HepG2 (cell line): ENCODE results near the gene RBBP5. TPM values are rescaled to one million over a fixed set of nuclear protein-coding genes. Genes with fewer than 3 reads are reported as not detected.

Experiments
- FOXJ3 ChIP-seq: sonication (generic); formaldehyde crosslinking; IDR thresholded peaks from 2 replicates; pipeline ENCODE4 v1.4.0; 2020; ENCODE audit warnings: missing genetic modification reagents, mild to moderate bottlenecking, borderline replicate concordance
- KAT7 ChIP-seq: IDR thresholded peaks from 2 replicates; pipeline ENCODE4 v1.6.1; 2018; ENCODE audit warnings: borderline replicate concordance, missing compliant biosample characterization
- MTF2 ChIP-seq: sonication (generic); formaldehyde crosslinking; IDR thresholded peaks from 2 replicates; pipeline ENCODE4 v1.5.0; 2020; ENCODE audit warnings: missing genetic modification reagents, borderline replicate concordance
- ONECUT2 ChIP-seq: sonication (generic); formaldehyde crosslinking; IDR thresholded peaks from 2 replicates; pipeline ENCODE4 v1.4.0; 2020; ENCODE audit warnings: missing genetic modification reagents
- PHF5A ChIP-seq: IDR thresholded peaks from one replicate; pipeline ENCODE4 v1.6.1; 2018; ENCODE audit warnings: low read depth, missing genetic modification reagents; ENCODE audit not compliant: unreplicated experiment
- RARG ChIP-seq: sonication (generic); formaldehyde crosslinking; IDR thresholded peaks from 2 replicates; pipeline ENCODE4 v1.4.0; 2020; ENCODE audit warnings: low read depth, mild to moderate bottlenecking, missing genetic modification reagents
- SMYD3 ChIP-seq: sonication (generic); formaldehyde crosslinking; IDR thresholded peaks from 2 replicates; pipeline ENCODE4 v1.8.1; 2023; ENCODE audit warnings: mild to moderate bottlenecking, missing genetic modification reagents
- ZMAT3 ChIP-seq: sonication (generic); formaldehyde crosslinking; conservative IDR thresholded peaks from 2 replicates; pipeline ENCODE4 v1.7.0; 2021; ENCODE audit warnings: missing genetic modification reagents
- ZNF180 ChIP-seq: sonication (generic); formaldehyde crosslinking; IDR thresholded peaks from 2 replicates; pipeline ENCODE4 v1.4.0; 2020; ENCODE audit warnings: low read depth, missing genetic modification reagents, borderline replicate concordance
- ZNF234 ChIP-seq: sonication (generic); formaldehyde crosslinking; conservative IDR thresholded peaks from 2 replicates; pipeline ENCODE4 v1.5.1; 2020; ENCODE audit warnings: mild to moderate bottlenecking, missing genetic modification reagents
- ZNF292 ChIP-seq: sonication (generic); formaldehyde crosslinking; IDR thresholded peaks from 2 replicates; pipeline ENCODE4 v1.8.1; 2022; ENCODE audit warnings: mild to moderate bottlenecking, low read depth, missing genetic modification reagents, borderline replicate concordance
- ZNF350 ChIP-seq: sonication (generic); formaldehyde crosslinking; IDR thresholded peaks from 2 replicates; pipeline ENCODE4 v1.4.0; 2020; ENCODE audit warnings: mild to moderate bottlenecking, low read depth, missing genetic modification reagents, borderline replicate concordance
- ZNF670 ChIP-seq: sonication (generic); formaldehyde crosslinking; IDR thresholded peaks from 2 replicates; pipeline ENCODE4 v1.8.0; 2022; ENCODE audit warnings: mild to moderate bottlenecking, missing genetic modification reagents, borderline replicate concordance
- ZNF713 ChIP-seq: sonication (generic); formaldehyde crosslinking; IDR thresholded peaks from 2 replicates; pipeline ENCODE4 v1.4.0; 2020; ENCODE audit warnings: mild to moderate bottlenecking, missing genetic modification reagents
- ZNF879 ChIP-seq: sonication (generic); formaldehyde crosslinking; IDR thresholded peaks from 2 replicates; pipeline ENCODE4 v1.8.1; 2023; ENCODE audit warnings: missing genetic modification reagents
- polyA plus RNA-seq, 8 experiments: library from polyadenylated mRNA; depleted of rRNA in 3 of 8; stranded (reverse) in 7 of 8; unstranded in 1 of 8; fragments of >200 nt; fragmentation: Illumina TruSeq in 4 of 8; extraction: Trizol in 4 of 8; gene quantifications; 2 replicates each; pipeline versions ENCODE4 v1.2.1 to v1.2.3, GENCODE V29; 2011 to 2016; ENCODE audit warnings: low read depth in 4 of 8, missing spikeins in 1 of 8, mixed read lengths in 1 of 8; ENCODE audit not compliant: insufficient read depth in 1 of 8
- total RNA-seq, 5 experiments: library from RNA; depleted of rRNA; stranded (reverse); fragments of >200 nt; fragmentation: Illumina TruSeq; extraction: Trizol; gene quantifications; 2 replicates each; pipeline ENCODE4 v1.2.3, GENCODE V29; 2016; ENCODE audit warnings: low read depth in 1 of 5
- TF ChIP-seq, protein P1 (sequence below): sonication (generic); formaldehyde crosslinking; conservative IDR thresholded peaks from 2 replicates; pipeline ENCODE4 v1.8.0; 2022; ENCODE audit warnings: mild to moderate bottlenecking, moderate library complexity, missing genetic modification reagents
- TF ChIP-seq, protein P2 (sequence below), 2 experiments: sonication (generic) in 1 of 2; formaldehyde crosslinking in 1 of 2; IDR thresholded peaks; 2 replicates each; pipeline versions ENCODE4 v1.4.0 to v1.6.1; 2018 to 2020; ENCODE audit warnings: missing genetic modification reagents in 2 of 2, borderline replicate concordance in 1 of 2, low read depth in 1 of 2, mild to moderate bottlenecking in 1 of 2, missing biosample characterization in 1 of 2
- TF ChIP-seq, protein P3 (sequence below): sonication (generic); formaldehyde crosslinking; IDR thresholded peaks from 2 replicates; pipeline ENCODE4 v1.4.0; 2020; ENCODE audit warnings: missing genetic modification reagents
- TF ChIP-seq, protein P4 (sequence below): sonication (generic); formaldehyde crosslinking; IDR thresholded peaks from 2 replicates; pipeline ENCODE4 v1.4.0; 2020; ENCODE audit warnings: mild to moderate bottlenecking, missing genetic modification reagents, borderline replicate concordance

The RBBP5 gene
- total and polyA plus RNA-seq, 2 of the 13 experiments (the other 11 are each of a cell fraction or from before 2014, with no cell fraction given): 6.6 to 17.1 TPM

DNA sequence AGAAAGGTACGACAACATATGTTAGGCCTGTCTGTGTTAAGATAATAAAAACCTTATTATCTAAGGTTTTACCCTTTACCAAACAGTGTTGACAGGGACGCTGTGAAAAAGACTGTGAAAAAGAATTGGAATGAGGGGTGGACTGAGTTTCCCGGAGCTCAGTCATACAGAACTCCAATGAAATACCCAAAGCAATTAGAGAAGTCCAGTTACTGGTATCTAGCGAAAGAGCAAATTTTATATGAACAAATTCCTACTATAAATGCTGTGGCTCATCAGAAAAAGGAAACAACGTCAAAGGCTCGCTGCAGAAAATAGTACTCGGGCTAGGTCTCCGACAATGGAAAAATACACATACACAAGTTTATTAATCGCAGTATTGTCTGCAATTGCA lies 708 bp upstream of the RBBP5 start (continued):
- no peak for TF ChIP-seq ZNF180 (CRISPR knock-in tag)
- TF ChIP-seq, protein P1, sequence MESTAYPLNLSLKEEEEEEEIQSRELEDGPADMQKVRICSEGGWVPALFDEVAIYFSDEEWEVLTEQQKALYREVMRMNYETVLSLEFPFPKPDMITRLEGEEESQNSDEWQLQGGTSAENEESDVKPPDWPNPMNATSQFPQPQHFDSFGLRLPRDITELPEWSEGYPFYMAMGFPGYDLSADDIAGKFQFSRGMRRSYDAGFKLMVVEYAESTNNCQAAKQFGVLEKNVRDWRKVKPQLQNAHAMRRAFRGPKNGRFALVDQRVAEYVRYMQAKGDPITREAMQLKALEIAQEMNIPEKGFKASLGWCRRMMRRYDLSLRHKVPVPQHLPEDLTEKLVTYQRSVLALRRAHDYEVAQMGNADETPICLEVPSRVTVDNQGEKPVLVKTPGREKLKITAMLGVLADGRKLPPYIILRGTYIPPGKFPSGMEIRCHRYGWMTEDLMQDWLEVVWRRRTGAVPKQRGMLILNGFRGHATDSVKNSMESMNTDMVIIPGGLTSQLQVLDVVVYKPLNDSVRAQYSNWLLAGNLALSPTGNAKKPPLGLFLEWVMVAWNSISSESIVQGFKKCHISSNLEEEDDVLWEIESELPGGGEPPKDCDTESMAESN (CRISPR knock-in tag): 0 out of 2 replicates have a peak, but pooled peaks have one; percentile 36
- TF ChIP-seq ZNF713: no peak
- peak; percentile 5 for TF ChIP-seq PHF5A (CRISPR knock-in tag)
- 0 out of 2 replicates have a peak, but pooled peaks have one; percentile 58 for TF ChIP-seq RARG
- 0 out of 2 replicates have a peak, but pooled peaks have one; percentile 45 for TF ChIP-seq ZNF234 (CRISPR knock-in tag)
- peak; percentile 95 for TF ChIP-seq ZNF670 (CRISPR knock-in tag)
- TF ChIP-seq, protein P2, sequence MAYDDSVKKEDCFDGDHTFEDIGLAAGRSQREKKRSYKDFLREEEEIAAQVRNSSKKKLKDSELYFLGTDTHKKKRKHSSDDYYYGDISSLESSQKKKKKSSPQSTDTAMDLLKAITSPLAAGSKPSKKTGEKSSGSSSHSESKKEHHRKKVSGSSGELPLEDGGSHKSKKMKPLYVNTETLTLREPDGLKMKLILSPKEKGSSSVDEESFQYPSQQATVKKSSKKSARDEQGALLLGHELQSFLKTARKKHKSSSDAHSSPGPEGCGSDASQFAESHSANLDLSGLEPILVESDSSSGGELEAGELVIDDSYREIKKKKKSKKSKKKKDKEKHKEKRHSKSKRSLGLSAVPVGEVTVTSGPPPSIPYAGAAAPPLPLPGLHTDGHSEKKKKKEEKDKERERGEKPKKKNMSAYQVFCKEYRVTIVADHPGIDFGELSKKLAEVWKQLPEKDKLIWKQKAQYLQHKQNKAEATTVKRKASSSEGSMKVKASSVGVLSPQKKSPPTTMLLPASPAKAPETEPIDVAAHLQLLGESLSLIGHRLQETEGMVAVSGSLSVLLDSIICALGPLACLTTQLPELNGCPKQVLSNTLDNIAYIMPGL (CRISPR knock-in tag; IDR thresholded peaks at IDR 0.05; ENCODE audit: borderline replicate concordance in 1 of 2, low read depth in 1 of 2): peak; percentile 1 to 17; a peak in 1 of 4 replicates
- no peak; the same call in 1 of the 2 replicates for TF ChIP-seq ZMAT3 (CRISPR knock-in tag)
- TF ChIP-seq ONECUT2 (CRISPR knock-in tag): peak; percentile 6; the same call in 1 of the 2 replicates
- TF ChIP-seq, protein P3, sequence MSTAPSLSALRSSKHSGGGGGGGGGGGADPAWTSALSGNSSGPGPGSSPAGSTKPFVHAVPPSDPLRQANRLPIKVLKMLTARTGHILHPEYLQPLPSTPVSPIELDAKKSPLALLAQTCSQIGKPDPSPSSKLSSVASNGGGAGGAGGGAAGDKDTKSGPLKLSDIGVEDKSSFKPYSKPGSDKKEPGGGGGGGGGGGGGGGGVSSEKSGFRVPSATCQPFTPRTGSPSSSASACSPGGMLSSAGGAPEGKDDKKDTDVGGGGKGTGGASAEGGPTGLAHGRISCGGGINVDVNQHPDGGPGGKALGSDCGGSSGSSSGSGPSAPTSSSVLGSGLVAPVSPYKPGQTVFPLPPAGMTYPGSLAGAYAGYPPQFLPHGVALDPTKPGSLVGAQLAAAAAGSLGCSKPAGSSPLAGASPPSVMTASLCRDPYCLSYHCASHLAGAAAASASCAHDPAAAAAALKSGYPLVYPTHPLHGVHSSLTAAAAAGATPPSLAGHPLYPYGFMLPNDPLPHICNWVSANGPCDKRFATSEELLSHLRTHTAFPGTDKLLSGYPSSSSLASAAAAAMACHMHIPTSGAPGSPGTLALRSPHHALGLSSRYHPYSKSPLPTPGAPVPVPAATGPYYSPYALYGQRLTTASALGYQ (CRISPR knock-in tag): 0 out of 2 replicates have a peak, but pooled peaks have one; percentile 24
- TF ChIP-seq ZNF879: no peak
- no peak for TF ChIP-seq ZNF292 (CRISPR knock-in tag)
- 0 out of 2 replicates have a peak, but pooled peaks have one; percentile 45 for TF ChIP-seq MTF2 (CRISPR knock-in tag)
- TF ChIP-seq SMYD3 (CRISPR knock-in tag): 0 out of 2 replicates have a peak, but pooled peaks have one; percentile 26
- TF ChIP-seq ZNF350 (CRISPR knock-in tag): no peak
- TF ChIP-seq, protein P4, sequence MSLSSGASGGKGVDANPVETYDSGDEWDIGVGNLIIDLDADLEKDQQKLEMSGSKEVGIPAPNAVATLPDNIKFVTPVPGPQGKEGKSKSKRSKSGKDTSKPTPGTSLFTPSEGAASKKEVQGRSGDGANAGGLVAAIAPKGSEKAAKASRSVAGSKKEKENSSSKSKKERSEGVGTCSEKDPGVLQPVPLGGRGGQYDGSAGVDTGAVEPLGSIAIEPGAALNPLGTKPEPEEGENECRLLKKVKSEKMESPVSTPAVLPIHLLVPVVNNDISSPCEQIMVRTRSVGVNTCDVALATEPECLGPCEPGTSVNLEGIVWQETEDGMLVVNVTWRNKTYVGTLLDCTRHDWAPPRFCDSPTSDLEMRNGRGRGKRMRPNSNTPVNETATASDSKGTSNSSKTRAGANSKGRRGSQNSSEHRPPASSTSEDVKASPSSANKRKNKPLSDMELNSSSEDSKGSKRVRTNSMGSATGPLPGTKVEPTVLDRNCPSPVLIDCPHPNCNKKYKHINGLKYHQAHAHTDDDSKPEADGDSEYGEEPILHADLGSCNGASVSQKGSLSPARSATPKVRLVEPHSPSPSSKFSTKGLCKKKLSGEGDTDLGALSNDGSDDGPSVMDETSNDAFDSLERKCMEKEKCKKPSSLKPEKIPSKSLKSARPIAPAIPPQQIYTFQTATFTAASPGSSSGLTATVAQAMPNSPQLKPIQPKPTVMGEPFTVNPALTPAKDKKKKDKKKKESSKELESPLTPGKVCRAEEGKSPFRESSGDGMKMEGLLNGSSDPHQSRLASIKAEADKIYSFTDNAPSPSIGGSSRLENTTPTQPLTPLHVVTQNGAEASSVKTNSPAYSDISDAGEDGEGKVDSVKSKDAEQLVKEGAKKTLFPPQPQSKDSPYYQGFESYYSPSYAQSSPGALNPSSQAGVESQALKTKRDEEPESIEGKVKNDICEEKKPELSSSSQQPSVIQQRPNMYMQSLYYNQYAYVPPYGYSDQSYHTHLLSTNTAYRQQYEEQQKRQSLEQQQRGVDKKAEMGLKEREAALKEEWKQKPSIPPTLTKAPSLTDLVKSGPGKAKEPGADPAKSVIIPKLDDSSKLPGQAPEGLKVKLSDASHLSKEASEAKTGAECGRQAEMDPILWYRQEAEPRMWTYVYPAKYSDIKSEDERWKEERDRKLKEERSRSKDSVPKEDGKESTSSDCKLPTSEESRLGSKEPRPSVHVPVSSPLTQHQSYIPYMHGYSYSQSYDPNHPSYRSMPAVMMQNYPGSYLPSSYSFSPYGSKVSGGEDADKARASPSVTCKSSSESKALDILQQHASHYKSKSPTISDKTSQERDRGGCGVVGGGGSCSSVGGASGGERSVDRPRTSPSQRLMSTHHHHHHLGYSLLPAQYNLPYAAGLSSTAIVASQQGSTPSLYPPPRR: peak; percentile 5; the same call in 1 of the 2 replicates
- no peak for TF ChIP-seq KAT7 (CRISPR knock-in tag)
- TF ChIP-seq FOXJ3 (CRISPR knock-in tag): 0 out of 2 replicates have a peak, but pooled peaks have one; percentile 14
